AG09319 (cell line): ENCODE results near the gene SPNS2.

Experiments used
- DNase-seq: peaks from one replicate; pipeline ENCODE4 v3.0.0-alpha.2; 2010; ENCODE audit warnings: low read depth; ENCODE audit errors: extremely low read depth
- CTCF ChIP-seq: IDR thresholded peaks from 2 replicates; pipeline ENCODE4 v1.5.1; 2011; ENCODE audit warnings: low read depth, mild to moderate bottlenecking, inconsistent platforms, low read length, moderate library complexity

Gene SPNS2

GRCh38 chr17:4549781-4550533 lies 51.3 kb downstream of the SPNS2 start:
- no peak for TF ChIP-seq CTCF
- DNase-seq: no peak

GRCh38 chr17:4550534-4551039 lies 51.9 kb downstream of the SPNS2 start:
- TF ChIP-seq CTCF: no peak
- DNase-seq: no peak

- TF ChIP-seq CTCF: no peak
- no peak for DNase-seq
Observed at GRCh38 chr17:4551141-4551540, 52.5 kb downstream of the SPNS2 start.

- no peak for DNase-seq
- no peak for TF ChIP-seq CTCF
Observed at GRCh38 chr17:4551796-4552525, 53.3 kb downstream of the SPNS2 start.

- no peak for TF ChIP-seq CTCF
Observed at GRCh38 chr17:4553669-4554068, 55.0 kb downstream of the SPNS2 start.

GRCh38 chr17:4554441-4554996 lies 55.8 kb downstream of the SPNS2 start:
- no peak for DNase-seq
- TF ChIP-seq CTCF: no peak

More at GRCh38 chr17:4553669-4554068, 55.0 kb downstream of the SPNS2 start:
- DNase-seq: no peak
